ENCODE data around the gene RASL11B.

Gene RASL11B

DNA sequence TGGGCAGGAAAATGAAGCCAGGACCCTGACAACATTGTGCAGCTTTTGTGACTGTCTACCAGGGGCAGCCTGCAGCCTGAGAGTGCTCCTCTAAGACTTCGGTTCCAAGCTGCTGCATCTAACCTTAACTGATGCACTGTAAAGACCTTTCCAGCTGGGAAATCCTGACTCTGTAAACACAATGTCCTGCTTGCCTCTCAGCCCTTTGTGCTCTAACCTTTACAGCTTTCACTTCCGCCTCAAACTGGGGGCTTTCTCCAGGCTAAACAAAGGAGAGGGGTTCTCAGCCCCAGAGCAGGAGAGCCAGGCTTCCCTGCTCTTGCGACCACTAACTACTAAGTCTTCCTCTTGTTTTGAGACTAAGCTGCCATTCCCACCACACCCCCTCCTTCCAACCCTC, 19.3 kb upstream of the RASL11B start:
- no peak for DNase-seq (ENCODE audit: extremely low read depth in 1 of 2, low read depth in 1 of 2)

GRCh38 chr4:52843351-52843750, 18.8 kb upstream of the RASL11B start:
- DNase-seq (ENCODE audit: extremely low read depth in 1 of 2, low read depth in 1 of 2), result no peak

DNA sequence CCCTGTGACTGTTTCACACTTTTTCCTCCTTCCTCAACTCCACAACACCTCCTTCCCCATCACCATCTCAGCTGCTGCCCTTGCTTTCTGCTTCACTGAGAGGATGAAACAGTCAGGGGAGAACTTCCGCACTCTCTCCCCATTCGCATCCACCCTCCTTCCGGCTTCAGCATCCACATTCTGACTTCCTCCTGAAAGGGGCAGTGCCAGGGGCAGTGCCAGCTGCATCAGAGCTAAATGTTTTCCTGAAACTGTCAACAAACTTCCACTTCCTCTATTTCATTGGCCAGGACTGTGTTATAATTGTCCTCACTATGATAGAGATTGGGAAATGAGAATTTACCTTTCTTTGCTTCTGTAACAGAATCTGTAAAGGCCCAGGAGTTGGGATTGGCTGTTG, 18.2 kb upstream of the RASL11B start:
- DNase-seq (ENCODE audit: extremely low read depth in 1 of 2, low read depth in 1 of 2), result no peak

- DNase-seq (ENCODE audit: extremely low read depth in 1 of 2, low read depth in 1 of 2), result no peak
These were observed 17.5 kb upstream of the RASL11B start for GRCh38 chr4:52844596-52844995.

DNA sequence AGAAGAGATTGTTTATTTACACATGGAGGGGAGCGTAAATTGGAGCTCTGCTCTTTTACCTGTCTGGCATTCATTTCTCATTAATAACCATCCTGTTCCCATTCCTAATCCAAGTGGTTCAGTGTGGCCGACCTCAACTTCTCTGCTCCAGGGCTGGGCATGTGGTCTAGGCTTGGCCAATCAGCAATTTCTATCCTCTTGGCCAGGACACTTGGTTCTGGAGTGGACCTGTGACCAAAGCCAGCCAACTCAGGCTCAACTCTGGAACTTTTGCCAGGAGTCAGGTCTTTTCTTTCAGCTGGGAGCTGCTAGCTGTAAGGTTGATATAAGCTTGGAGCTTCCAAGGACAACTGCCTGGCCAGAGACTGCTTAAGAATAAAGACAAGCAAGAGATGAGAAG, 15.6 kb upstream of the RASL11B start:
- no peak for DNase-seq (ENCODE audit: extremely low read depth in 1 of 2, low read depth in 1 of 2)

DNA sequence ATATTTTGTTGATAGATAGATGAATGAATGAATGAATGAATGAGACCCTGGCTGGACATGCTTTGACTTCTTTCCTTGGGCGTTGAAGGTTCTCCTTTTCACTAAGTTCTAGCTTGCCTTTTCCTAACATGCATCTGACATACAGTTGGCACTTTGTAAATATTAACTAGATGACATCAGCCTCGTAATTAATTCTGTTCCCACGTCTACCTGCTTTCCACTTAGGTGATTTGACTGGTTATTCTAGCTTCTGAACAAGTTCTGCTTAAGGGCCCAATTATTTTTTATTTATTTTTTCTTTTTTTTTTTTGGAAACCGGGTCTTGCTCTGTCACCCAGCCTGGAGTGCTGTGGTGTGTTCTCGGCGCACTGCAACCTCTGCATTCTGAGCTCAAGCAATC, 13.9 kb upstream of the RASL11B start:
- DNase-seq (ENCODE audit: extremely low read depth in 1 of 2, low read depth in 1 of 2), result no peak

GRCh38 chr4:52850406-52851124, 11.6 kb upstream of the RASL11B start:
- no peak for DNase-seq (ENCODE audit: extremely low read depth in 1 of 2, low read depth in 1 of 2)

GRCh38 chr4:52852041-52852440, 10.1 kb upstream of the RASL11B start:
- no peak for DNase-seq (ENCODE audit: extremely low read depth in 1 of 2, low read depth in 1 of 2)

DNA sequence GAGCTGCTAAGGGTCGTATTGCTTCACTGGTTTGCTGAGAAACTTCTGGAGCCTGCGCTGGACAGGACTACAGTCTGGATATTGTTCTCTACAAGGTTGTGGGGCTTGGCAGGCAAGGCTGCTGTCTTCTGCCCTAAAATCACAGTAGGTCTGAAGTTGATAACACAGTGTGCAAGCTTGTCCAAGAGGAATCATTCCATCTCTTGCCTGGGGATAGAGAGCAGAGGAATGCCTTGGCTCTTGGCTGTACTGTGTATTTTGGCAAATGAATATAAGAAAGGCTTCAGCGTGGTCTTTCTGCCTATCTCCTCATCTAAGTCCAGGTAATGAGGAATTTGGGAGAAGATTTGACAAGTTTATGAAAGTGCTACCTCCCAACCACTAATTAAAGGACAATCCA, 9.4 kb upstream of the RASL11B start:
- DNase-seq (ENCODE audit: extremely low read depth in 1 of 2, low read depth in 1 of 2), result no peak

GRCh38 chr4:52853351-52853750, 8.8 kb upstream of the RASL11B start:
- no peak for DNase-seq (ENCODE audit: extremely low read depth in 1 of 2, low read depth in 1 of 2)

- DNase-seq (ENCODE audit: extremely low read depth in 1 of 2, low read depth in 1 of 2), result no peak
These were observed 5.3 kb upstream of the RASL11B start for GRCh38 chr4:52856801-52857200.

- DNase-seq (ENCODE audit: extremely low read depth in 1 of 2, low read depth in 1 of 2), result no peak
These were observed 1.8 kb upstream of the RASL11B start for GRCh38 chr4:52860361-52860760.

- no peak for DNase-seq (ENCODE audit: extremely low read depth in 1 of 2, low read depth in 1 of 2)
These were observed 820 bp upstream of the RASL11B start for GRCh38 chr4:52861171-52861823.

GRCh38 chr4:52862639-52863161, 583 bp downstream of the RASL11B start:
- no peak for DNase-seq (ENCODE audit: extremely low read depth in 1 of 2, low read depth in 1 of 2)

DNA sequence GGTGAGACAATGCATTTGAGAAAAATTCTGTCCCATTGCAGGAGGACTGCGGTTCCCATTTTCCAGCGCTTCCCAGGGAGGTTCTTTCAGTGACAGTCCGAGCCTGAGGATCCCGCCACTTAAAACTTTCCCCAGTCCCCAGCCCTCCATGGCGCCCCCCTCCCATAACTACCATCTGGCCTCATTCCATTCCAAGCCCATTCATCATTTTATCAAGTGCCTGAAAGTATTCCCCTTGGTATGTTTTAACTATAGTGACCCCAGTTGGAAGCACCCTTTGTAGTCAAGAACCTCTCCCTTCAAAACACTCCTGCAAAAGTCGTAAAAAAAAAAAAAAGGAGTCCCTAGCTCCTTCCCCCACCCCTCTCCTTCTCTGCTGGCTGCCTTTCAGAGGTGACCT, 1.2 kb downstream of the RASL11B start:
- no peak for DNase-seq (ENCODE audit: extremely low read depth in 1 of 2, low read depth in 1 of 2)

- DNase-seq (ENCODE audit: extremely low read depth in 1 of 2, low read depth in 1 of 2), result no peak
These were observed 2.7 kb downstream of the RASL11B start for GRCh38 chr4:52864793-52865192.

- DNase-seq (ENCODE audit: extremely low read depth in 1 of 2, low read depth in 1 of 2), result no peak
These were observed 3.2 kb downstream of the RASL11B start for GRCh38 chr4:52865300-52865699.

DNA sequence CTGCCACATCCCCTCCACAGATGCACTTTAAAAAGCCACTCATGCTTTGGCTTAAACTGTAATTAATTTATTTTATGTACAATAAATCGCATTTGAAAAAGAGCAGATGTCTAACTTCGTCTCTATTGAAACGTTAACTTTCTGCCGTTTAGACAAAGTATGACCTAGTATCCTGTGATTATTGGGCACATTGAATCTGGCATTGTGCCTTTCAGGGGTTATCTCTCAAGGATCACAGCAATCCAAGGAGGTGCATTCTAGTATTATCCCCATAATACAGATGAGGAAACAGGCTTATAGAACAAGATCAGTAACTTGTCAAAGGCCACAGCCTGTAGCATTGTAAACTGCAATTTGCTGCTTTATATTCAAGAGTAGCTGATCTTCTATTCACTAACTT, 4.6 kb downstream of the RASL11B start:
- DNase-seq (ENCODE audit: extremely low read depth in 1 of 2, low read depth in 1 of 2), result no peak

GRCh38 chr4:52867163-52867562, 5.0 kb downstream of the RASL11B start:
- no peak for DNase-seq (ENCODE audit: extremely low read depth in 1 of 2, low read depth in 1 of 2)

- DNase-seq (ENCODE audit: extremely low read depth in 1 of 2, low read depth in 1 of 2), result no peak
These were observed 6.0 kb downstream of the RASL11B start for GRCh38 chr4:52868133-52868532.

DNA sequence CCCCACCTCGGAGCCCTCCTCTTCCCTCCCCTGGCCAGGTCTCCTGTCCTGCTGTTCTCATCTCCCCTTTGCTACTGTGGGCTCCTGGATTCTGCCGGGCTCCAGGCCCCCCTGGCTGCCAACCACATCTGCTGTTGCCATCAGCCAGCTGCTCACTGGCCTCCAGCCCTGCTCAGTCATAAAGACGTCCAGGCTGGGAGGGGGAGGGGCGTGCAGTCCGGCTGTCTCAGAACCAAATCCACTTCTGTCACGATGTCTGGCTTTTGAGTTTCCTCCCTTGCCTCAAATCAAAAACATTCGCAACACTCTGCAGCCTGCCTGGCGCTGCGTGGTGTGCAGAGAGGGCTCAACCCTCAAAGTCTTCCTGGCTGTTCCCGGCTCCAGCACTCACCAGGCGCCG, 7.1 kb downstream of the RASL11B start:
- DNase-seq (ENCODE audit: extremely low read depth in 1 of 2, low read depth in 1 of 2), result no peak

DNA sequence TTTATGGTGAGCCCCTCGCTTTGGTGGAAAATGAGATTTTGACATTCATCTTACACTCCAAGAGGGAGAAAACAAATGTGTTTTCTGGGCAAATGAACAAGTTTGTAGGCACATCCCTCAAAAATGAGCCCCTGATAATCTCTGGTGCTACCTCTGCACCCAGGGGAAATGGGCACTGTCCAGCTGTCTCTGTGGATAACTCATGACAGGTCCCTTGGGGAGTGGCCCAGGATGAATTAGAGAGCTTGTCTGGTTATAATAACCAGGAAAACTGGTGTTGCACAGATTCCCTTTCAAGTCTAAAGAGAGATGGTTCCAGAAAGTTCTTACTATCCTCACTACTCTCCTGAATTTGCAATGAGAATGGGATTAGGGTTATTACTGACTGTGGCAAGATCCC, 7.5 kb downstream of the RASL11B start:
- DNase-seq (ENCODE audit: extremely low read depth in 1 of 2, low read depth in 1 of 2), result no peak

GRCh38 chr4:52870225-52870624, 8.1 kb downstream of the RASL11B start:
- no peak for DNase-seq (ENCODE audit: extremely low read depth in 1 of 2, low read depth in 1 of 2)

All from activated CD8-positive, alpha-beta memory T cell treated with anti-CD3 and anti-CD28 coated beads for 1 hour (primary cell).